HS-5 (cell line): ENCODE data around the gene CEP41.

Source experiments
- DNase-seq: peaks from one replicate; pipeline ENCODE4 v3.0.0-alpha.2; 2012; ENCODE audit warnings: low read depth

Gene CEP41

DNA sequence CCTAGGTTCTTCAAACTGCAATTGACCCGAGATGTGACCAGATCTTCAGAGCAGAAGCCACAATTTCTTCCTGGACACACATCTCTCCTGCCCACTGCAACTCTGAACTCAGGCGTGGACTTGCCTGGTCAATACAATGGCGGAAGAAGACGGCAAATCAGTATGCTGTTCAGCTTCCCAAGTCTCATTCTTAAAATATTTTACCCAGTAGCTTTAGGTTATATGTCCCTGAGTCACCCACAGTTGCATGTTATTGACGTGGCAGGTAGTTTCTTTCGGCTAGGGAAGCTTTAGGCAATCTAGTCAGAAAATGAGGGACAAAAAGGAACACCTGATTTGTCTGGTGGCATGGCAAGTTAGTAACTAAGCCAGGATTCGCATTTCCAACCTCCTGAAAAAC is 22.5 kb downstream of the CEP41 start:
- no peak for DNase-seq

DNA sequence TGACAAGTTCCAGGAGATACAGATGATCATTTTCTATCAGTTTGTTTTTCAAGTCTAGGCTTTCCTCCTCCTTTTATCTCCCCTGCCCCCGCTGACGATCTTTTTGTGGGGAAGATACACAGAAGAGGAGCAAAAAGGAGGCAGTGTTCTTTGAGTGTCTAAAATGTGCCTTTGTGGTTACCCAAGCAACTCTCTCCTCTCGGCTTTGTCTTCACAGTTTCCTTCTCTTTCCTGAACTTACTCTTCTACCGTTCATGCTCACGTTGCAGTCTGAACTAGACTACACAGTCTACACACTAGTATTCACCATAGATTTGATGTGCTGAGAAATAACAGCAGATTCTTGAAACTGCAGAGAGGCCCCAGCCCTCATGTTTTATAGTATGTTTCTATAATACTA is 23.6 kb downstream of the CEP41 start:
- no peak for DNase-seq

DNA sequence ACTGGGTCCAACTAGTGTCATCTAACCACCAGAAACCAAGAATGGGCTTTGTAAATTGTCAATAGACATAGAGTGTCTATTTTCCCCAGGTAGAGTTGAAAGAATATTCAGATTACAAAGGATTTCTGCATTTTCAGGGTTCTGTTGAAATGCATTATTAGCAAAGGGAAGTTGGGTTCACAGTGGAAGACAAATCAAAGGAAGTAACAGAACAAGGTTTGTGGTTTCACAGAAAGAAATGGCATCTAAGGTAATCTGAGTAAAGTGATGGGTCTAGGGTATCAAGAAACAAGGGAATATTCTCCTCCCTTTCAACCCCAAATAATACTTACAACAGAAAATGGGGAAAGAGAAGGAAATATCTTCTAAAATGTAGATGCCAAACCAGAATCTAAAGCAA is 25.8 kb downstream of the CEP41 start:
- no peak for DNase-seq

DNA sequence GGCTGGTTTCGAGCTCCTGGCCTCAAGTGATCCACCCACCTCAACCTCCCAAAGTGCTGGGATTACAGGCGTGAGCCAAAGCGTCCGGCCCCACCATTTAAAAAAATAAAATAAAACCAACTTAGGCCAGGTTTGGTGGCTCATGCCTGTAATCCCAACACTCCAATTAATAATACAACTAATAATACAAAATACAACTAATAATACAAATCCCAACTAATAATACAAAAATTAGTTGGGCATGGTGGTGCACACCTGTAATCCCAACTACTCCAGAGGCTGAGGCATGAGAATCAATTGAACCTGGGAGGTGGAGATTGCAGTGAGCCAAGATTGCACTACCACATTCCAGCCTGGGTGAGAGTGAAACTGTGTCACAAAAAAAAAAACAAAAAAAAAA is 27.6 kb downstream of the CEP41 start:
- DNase-seq = no peak

DNA sequence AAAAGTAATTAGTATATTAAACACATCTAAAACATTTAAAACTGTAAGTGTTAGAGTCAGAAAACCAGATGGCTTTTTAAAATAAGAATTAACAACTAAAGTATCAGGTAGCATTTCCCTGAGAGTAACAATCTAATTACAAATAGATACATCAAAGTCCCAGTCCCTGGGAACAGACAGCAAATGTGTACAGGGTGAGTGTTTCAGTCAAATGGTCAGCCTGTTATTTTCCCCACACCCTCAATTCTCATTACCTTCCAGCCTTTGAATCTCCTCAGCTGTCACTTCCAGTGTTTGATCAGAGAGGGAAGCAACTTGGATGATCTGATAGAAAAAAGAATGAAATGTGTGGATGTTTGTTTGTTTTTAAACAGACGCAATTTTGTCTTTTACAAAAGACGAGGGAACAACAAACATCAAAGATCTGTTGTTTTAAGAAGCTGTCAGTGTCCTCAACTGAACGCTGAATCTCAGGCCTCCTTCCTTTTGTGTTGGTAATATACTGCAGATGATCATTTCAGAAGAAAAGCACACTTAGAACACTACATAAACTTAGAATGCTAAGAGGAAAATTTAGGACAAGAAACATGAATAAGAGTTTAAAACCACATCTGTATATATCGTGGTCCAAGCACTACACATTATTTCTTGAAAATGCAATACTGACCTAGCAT is 29.8 kb downstream of the CEP41 start:
- no peak for DNase-seq

DNA sequence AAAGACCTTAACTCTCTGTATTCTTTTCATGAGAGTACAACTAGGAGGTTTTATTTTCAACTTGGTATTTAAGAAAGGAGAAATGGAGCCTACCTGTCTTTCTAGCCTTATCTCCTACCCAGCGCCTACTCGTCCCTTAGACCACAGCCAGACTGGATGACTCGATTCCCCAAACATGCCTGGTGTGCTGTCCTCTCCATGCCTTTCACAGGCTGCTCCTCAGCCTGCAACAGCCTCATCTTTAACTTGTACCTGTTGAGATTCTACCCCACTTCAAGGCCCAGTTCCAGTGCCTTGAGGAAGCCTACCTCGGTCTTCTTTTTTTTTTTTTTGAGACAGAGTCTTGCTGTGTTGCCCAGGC is 31.1 kb downstream of the CEP41 start:
- DNase-seq = no peak

DNA sequence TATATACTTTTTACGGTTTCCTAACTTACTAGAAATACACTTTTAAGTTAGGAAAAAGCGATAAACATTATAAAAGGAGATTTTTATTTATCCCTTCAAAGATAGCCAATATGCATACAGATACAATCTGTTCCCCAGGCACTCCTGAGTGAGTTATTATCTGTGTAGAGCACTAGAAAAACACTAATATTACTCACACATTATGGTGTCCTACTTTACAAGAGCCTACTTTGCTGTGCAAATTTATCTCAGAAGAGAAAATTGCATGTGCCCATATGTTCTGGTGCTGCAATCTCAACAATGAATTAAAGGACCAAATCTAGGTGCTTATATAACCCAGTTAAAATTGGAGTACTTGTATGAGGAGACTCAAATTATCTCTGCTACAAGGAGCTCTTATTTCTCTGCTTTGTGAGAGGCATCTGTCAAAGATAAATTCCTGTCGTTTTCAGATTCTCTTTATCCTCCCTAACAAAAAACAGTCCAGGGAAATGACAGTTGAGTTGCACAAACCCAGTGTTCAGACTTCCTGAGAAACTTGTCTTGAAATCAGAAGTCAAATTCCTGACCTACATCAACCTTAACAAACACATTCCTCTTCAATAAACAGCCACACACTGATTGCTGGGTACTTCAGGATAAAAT is 31.6 kb downstream of the CEP41 start:
- DNase-seq = no peak

DNA sequence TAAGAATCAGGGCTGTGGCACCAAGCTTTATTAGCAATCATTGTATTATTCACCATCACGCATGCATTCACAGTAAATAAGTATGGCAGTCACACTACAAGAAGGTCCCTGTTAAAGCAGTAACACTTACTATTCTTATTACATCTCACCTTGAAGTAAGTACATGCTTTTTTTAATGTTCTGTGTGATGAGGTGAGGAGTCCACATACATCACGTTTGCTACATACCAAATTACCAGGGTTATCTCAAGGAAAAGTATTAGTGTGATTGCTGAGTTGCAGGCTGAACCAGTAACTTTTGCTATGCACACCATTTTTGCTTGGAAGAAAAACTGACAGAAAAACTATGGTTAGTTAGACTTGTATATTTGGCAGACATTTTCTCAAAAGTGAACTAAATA is 35.8 kb downstream of the CEP41 start:
- DNase-seq = no peak

DNA sequence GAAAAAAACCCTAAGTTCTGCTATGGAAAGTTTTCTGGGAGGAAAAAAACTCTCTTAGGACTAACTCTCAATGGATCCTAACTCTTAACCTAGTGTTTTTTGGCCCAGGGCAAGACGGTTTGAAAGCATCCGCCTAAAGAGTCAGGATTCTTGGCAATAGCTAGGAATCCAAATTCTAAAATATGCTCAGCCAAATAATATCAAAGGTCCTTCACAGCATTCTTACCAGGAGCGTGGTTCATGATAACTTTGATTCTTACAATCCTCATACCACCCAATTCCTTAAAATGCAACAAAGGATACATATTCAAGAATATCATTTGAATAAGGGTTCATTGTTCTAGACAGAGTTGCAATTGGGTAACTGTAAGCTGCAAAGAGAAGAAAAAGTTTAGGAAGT is 39.2 kb downstream of the CEP41 start:
- DNase-seq = no peak

DNA sequence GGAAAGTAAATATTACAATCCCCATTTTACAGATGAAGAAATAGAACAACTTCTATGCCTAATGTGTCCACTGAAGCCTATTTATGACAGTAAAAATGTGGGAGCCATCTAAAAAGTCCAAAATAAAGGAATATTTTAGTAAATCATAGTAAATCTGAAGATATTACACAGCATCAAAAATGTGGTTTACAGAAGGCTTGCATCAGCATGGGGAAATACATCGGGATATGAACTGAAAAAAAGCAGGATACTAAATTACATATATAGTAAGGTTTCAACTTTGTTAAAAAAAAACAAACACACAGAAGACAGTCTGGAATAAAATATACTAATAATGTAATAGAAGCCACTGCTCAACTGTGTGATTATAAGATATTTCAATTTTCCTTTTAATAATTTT is 39.7 kb downstream of the CEP41 start:
- DNase-seq = no peak

DNA sequence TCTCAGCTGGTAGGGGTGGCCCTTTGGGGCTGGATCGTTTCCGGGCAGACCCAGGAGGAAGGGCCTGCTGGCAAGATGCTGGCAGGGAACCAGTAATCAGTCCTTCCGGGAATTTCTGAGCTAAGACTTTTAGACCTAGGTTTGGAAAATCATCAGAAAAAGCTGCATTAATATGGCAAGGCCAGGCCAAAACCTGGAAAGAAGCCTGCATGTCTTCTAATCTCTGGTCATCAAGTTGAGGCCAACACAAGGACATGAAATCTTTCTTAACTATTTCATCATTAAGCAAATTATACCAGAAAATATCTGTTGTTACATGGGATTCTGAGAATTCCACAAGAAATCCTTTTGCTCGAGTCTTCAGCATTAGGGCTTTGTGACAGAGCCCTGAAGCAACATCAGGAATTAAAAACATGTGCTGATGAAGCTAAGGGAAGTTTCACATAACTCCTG is 40.7 kb downstream of the CEP41 start:
- no peak for DNase-seq

DNA sequence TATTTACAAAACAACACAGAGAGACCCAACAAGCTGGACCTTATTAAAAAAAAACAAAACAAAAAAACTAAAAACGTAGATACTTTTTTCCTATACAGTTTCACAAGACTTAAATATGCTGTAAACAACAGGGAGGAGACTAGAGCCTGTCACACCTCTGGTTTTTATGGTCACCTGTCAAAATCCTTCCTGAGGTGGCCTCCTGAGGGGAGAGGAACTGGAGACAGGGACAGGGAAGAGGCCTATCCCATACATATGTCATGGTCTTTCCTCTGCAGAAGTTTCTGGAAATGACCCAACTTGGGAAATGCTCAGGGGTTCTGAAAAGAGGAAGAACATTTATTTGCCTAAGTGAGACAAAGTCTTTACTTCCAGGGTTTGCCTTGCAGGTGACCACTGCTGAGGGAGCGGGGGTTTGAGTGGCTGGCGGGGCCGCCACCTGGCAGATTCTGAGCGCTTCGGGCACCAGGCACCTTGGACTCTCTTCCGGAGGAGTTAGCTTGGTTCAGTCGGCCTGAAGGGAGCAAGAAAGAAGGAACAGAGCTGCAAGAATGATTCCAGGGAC is 42.2 kb downstream of the CEP41 start:
- no peak for DNase-seq

DNA sequence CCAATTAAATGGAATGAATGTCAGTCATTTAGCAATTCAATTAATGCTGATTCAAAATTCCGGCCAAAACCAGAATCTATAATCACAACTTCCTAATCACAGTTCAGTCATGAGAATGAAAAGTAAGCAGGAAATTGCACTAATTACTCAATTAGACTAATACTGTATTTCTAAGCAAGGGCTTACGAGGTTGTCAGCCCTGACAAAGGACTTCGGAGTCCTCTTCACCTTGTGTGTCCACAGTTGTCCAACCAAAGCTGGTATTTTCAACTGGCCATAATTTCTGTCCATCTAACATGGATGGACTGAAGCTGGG is 43.1 kb downstream of the CEP41 start:
- no peak for DNase-seq

DNA sequence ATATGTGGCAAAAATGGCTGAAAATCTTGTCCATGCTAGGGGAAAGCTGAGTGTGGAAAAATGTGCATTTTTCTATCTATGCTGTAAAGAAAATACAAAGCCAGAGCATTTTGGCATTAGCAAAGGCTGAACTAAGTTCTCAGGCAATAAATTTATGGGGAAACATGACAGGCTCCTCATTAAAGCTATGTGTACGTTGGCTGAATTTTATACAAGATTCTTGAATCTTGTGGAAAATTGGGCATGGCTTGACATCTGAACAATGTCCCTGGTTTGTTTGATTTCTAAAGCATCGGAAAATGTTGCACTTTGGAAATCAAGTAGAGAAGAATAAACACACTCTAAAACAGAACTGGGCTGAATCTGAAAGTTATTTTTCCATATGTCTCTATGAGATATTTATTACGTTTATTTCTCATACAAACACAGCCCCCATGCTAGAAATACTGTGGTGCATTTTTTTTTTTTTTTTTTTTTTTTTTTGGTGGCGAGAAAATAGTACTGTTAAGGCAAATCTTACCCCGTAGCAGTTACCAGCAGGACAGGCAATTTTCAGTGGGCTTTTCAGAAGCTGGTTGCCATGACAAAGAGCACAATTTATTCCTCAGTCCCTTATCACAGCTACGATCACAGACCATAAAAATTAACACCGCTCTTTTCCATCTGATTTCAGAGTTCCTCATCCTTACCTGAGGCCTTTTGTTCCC is 43.6 kb downstream of the CEP41 start:
- no peak for DNase-seq

DNA sequence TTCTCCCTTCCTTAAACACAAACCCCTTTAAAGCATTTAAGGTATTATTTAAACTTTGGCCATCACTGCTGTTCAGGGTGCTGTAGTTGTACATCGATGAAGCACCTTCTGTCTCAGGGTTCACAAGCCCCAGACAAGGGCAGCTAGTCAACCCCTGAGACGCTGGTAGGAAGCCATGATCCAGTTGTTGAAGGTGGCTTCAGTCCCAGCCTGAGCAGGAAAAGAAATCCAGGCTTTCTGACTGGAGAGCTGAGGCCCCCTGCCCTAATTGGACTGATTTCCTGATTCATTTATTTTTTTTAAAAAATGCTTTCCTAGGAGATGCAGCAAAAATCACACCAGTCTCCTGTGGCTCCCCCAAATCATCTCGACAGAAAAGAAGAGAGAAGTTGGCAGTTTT is 44.7 kb downstream of the CEP41 start:
- DNase-seq = no peak

DNA sequence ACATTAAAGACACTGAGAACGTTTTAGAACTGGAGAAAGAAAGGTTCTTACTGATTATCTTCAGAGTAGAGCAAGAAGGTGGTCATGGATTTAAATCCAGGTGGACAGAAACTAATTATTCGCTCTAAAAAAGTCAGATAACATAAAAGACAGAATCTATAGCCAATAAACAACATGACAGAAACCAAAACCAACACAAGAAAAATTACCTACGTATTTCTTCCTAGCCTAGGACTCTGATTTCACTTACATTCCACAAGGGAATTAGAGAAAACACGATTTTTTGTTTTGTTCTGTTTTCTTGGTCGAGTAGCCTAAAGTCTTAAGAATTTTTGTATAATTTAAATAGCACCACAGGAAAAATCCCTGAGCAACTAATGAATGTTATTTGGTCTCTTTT is 45.4 kb downstream of the CEP41 start:
- no peak for DNase-seq

DNA sequence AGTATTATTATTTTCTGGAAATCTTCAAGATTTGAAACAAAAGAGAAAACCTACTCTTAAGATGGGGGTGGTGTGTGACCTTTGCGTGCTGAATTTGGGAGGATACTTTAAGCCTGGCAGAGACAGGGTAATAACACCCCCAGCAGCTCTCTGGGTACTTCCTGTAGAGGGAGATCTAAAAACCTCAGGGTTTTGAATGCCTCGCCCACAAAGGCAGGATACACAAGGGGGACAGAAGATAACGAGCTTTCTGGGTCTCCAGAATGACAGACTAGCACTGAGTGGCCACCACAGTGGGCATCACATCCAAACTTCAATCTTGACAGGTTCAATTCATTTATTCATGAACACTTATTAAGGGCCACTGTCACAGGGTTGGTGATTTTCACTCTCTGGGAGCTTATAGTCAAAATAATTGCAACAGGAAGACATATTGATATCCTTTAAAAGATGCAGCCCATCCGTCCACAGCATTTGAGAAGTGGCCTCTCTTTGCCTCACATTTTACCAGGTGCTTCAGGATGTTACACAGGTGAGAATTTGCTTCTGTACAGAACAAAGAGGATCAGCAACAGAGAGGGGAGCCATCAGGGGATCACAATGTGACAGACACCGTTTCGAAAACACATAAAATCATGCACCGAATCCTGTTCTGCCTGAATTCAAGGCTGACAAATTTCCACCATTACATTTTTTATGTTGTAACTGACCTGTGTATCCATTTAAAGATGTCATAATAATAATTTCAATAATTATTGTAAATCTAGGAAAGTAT is 46.2 kb downstream of the CEP41 start:
- DNase-seq = no peak

DNA sequence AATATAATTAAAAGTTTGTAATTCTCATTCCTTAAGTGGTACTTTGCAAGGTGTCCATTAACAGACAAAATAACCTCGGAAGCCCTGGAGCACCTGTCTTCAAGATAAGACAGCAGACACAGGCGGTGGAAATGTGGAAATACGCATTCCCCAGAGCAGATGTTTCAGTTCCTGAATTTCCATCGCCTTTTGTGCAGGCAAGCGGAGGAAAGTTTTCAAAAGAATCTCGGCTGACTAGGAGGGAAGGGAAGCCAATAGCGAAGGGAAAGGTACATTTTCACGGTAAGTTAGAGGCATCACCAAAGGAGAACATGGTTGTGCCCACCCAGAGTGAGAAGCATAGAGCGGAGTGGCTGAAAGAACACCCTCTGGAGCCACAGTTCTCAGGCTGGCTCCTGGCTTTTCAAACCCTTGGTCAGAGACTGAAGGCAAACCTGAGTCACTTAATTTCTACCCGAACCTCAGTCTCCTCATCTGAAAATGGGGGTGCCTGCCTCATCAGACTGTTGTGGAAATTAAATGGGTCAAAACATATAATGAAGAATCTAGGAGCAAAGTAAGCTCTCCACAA is 46.9 kb downstream of the CEP41 start:
- DNase-seq = no peak

DNA sequence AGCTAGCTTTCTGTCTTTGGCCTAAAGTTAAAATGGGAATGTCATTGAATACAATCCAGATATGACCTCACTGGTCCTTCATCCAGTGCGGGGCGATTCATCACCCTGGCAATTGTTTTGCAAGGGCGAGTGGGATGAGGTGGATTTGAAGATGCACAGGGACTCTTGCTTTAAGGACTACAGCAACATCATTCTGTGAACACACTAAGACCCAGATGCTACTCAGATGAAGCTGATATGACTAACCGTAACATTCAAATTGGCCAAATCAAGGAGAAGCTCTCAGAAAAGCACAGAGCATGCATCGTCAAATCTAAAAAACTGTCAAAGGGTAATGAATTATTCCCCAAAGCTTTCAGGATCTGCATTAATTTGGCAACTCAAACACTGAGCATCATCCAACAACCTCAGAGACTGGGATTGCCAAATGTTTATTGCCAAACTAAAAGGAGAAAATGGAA is 47.7 kb downstream of the CEP41 start:
- peak; percentile 29 for DNase-seq

DNA sequence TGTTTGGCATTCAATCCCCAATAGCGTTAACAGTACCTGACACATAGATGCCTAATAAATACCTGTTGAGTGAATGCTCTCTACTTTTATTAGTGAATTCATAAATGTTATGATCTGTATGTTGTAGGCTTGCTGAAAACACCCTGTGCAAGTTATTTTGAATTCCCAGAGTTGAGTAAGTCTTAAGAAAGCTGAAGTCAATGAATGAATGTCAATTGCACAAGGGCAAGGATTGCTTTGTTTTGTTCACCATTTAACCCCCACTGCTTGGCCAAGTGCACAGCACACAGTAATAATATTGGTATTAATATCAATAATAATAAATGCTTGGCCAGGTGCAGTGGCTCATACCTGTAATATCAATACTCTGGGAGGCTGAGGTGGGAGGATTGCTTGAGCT is 50.3 kb downstream of the CEP41 start:
- no peak for DNase-seq

DNA sequence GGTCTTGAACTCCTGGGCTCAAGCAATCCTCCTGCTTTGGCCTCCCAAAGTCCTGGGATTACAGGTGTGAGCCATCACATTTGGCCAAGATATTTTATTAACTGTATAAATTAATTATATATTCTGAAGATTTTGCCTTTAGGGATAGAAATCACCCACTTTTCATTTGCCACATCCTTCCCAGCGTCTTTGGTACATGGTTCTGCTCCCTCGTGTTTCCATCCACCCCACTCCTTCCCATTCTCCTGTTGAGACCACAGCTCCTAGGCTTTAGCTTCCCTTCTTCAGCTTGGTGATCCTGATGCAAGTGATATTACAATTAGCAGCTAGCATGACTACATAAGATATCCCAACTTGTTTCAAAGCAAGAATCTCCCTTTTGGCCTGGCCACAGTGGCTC is 52.1 kb downstream of the CEP41 start:
- no peak for DNase-seq
